ENCODE measurements around the gene EIF2AK3.

The EIF2AK3 gene

GRCh38 chr2:88627055-88627855 is at the start of gene EIF2AK3 (continued):
- TF ChIP-seq REPIN1 (tag by site-specific recombination; IDR thresholded peaks at IDR 0.05; ENCODE audit: low read depth) (no peak), ZSCAN23 (tag by site-specific recombination; IDR thresholded peaks at IDR 0.05) (no peak), ZNF510 (tag by site-specific recombination; IDR thresholded peaks at IDR 0.05; ENCODE audit: insufficient replicate concordance) (no peak), ZNF202 (tag by site-specific recombination; IDR thresholded peaks at IDR 0.05; ENCODE audit: borderline replicate concordance) (no peak), ZNF555 (tag by site-specific recombination; conservative IDR thresholded peaks at IDR 0.05) (no peak), ZNF560 (tag by site-specific recombination; IDR thresholded peaks at IDR 0.05; ENCODE audit: borderline replicate concordance) (no peak), ZNF76 (tag by site-specific recombination; IDR thresholded peaks at IDR 0.05; ENCODE audit: borderline replicate concordance, low read depth) (peak; percentile 54; the same call in 1 of the 2 replicates), ZNF544 (tag by site-specific recombination; IDR thresholded peaks at IDR 0.05) (no peak), ZNF501 (tag by site-specific recombination; IDR thresholded peaks at IDR 0.05) (no peak), ZNF585B (tag by site-specific recombination; IDR thresholded peaks at IDR 0.05) (no peak), ZNF155 (tag by site-specific recombination; IDR thresholded peaks at IDR 0.05) (no peak), ZNF416 (tag by site-specific recombination; IDR thresholded peaks at IDR 0.05) (no peak), ZBTB20 (tag by site-specific recombination; IDR thresholded peaks at IDR 0.05) (no peak; the same call in 1 of the 2 replicates), ZSCAN16 (tag by site-specific recombination; IDR thresholded peaks at IDR 0.05) (no peak), OSR2 (tag by site-specific recombination; IDR thresholded peaks at IDR 0.05) (no peak), ZNF776 (tag by site-specific recombination; IDR thresholded peaks at IDR 0.05; ENCODE audit: borderline replicate concordance) (no peak), ZNF184 (tag by site-specific recombination; IDR thresholded peaks at IDR 0.05) (no peak), ZNF18 (tag by site-specific recombination; IDR thresholded peaks at IDR 0.05) (no peak), IKZF3 (tag by site-specific recombination; IDR thresholded peaks at IDR 0.05) (no peak), BCL11A (tag by site-specific recombination; IDR thresholded peaks at IDR 0.05; ENCODE audit: low read depth) (peak; percentile 35; the same call in 1 of the 2 replicates), ZBTB26 (tag by site-specific recombination; optimal IDR thresholded peaks at IDR 0.05) (peak; percentile 78), SP7 (tag by site-specific recombination; IDR thresholded peaks at IDR 0.05) (no peak), ZBTB17 (tag by site-specific recombination; IDR thresholded peaks at IDR 0.05) (peak; percentile 61), ZNF350 (tag by site-specific recombination; IDR thresholded peaks at IDR 0.05) (no peak), SCRT2 (tag by site-specific recombination; IDR thresholded peaks at IDR 0.05) (0 out of 2 replicates have a peak, but pooled peaks have one; percentile 8), KLF10 (tag by site-specific recombination; IDR thresholded peaks at IDR 0.05) (no peak), ZNF324 (tag by site-specific recombination; IDR thresholded peaks at IDR 0.05) (no peak), SP2 (tag by site-specific recombination; IDR thresholded peaks at IDR 0.05) (peak; percentile 95), KLF7 (tag by site-specific recombination; IDR thresholded peaks at IDR 0.05; ENCODE audit: borderline replicate concordance) (no peak), ZBTB44 (tag by site-specific recombination; IDR thresholded peaks at IDR 0.05) (no peak), ZNF837 (tag by site-specific recombination; IDR thresholded peaks at IDR 0.05) (no peak), ZBTB7A (tag by site-specific recombination; IDR thresholded peaks at IDR 0.05; ENCODE audit: low read depth) (no peak), ZNF701 (tag by site-specific recombination; IDR thresholded peaks at IDR 0.05) (no peak), ZNF623 (tag by site-specific recombination; IDR thresholded peaks at IDR 0.05) (no peak), GFI1B (tag by site-specific recombination; IDR thresholded peaks at IDR 0.05) (no peak)
